ENCODE measurements around the gene IZUMO4.

IZUMO4 gene

DNA sequence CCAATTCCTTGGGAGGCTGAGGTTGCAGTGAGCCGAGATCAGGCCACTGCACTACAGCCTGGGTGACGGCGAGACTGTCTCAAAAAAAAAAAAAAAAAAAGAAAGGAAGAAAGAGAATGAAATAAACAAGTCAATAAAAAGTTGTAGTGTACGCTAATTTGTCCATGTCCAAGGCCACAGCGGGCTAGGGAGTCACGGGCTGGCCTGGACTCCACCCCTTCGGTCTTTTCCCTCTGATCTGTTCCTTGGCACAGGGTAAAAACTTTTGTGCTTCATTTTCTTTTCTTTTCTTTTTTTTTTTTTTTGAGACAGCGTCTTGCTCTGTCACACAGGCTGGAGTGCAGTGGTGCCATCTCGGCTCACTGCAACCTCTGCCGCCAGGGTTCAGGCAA is 26.3 kb upstream of the IZUMO4 start:
- TF ChIP-seq, protein P1, sequence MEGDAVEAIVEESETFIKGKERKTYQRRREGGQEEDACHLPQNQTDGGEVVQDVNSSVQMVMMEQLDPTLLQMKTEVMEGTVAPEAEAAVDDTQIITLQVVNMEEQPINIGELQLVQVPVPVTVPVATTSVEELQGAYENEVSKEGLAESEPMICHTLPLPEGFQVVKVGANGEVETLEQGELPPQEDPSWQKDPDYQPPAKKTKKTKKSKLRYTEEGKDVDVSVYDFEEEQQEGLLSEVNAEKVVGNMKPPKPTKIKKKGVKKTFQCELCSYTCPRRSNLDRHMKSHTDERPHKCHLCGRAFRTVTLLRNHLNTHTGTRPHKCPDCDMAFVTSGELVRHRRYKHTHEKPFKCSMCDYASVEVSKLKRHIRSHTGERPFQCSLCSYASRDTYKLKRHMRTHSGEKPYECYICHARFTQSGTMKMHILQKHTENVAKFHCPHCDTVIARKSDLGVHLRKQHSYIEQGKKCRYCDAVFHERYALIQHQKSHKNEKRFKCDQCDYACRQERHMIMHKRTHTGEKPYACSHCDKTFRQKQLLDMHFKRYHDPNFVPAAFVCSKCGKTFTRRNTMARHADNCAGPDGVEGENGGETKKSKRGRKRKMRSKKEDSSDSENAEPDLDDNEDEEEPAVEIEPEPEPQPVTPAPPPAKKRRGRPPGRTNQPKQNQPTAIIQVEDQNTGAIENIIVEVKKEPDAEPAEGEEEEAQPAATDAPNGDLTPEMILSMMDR (IDR thresholded peaks at IDR 0.05; ENCODE audit: borderline replicate concordance, extremely low read depth, low read length, poor library complexity, severe bottlenecking): no peak
- TF ChIP-seq EZH2 (IDR thresholded peaks at IDR 0.05; ENCODE audit: borderline replicate concordance, low read depth, low read length, severe bottlenecking): no peak
- H3K79me2 ChIP-seq (ENCODE audit: insufficient read depth, low read length): peaks cover 28% of the 10 kb centered on the region
- H4K20me1 ChIP-seq (ENCODE audit: insufficient read depth, low read length): peaks cover 25% of the 10 kb centered on the region
- no peaks in the 10 kb centered on the region for H3K9me3 ChIP-seq (ENCODE audit: insufficient read depth, low read length, severe bottlenecking)
- peaks cover 50% of the 10 kb centered on the region for H3K36me3 ChIP-seq (ENCODE audit: insufficient read depth, low read length)
- no peak overlapping the region for H3K4me2 ChIP-seq (ENCODE audit: insufficient read depth, low read length)
- ATAC-seq (ENCODE audit: insufficient read depth, low read depth): no peak
- H3K9ac ChIP-seq (ENCODE audit: low read depth, low read length): no peak overlapping the region
- no peaks in the 10 kb centered on the region for H3K27me3 ChIP-seq (ENCODE audit: insufficient read depth, low read length, poor library complexity)
- H2AFZ ChIP-seq (ENCODE audit: low read depth, low read length): no peak overlapping the region
- H3K4me3 ChIP-seq (ENCODE audit: low read depth in 1 of 2, low read length in 2 of 2): no peak overlapping the region
- no peak for DNase-seq
- no peaks in the 10 kb centered on the region for H3K4me1 ChIP-seq (ENCODE audit: insufficient read depth, low read length)
- H3K27ac ChIP-seq (ENCODE audit: low read length): 0 out of 2 replicates have a peak overlapping the region, but pooled peaks have one; percentile 36

DNA sequence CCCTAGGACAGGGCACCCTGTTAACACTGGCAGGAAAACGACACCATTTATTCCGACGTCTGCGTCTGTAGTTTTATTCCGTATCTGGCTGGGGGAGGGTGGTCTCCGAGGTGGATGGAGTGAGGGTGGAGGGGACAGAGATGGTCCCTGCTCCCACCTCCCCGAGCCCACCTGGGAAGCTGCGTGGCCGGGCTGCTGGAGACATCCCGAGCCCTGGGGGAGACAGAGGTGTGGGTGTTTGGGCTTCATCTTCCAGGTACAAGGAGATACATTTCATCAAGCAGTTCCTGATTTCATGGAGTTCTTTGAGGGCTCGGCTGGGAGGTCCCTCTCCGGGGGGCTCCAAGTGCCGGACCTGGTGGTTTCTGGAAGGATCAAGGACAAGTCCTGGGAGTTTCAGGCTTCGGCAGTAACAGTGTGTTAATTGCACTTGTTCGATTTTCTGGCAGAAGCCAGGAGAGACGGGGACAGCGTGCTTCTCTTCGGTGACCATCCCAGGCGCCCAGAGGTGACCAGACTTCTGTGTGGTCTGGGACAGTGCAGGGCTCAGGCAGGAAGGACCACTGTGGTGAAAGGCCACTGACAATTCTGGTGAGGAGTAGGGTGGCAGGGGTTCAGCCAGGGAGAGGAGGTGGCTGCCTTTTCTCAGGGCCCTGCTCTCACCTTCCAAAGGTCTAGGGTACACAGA is 25.6 kb upstream of the IZUMO4 start:
- no peak for TF ChIP-seq EZH2 (IDR thresholded peaks at IDR 0.05; ENCODE audit: borderline replicate concordance, low read depth, low read length, severe bottlenecking)
- TF ChIP-seq, protein P1 (IDR thresholded peaks at IDR 0.05; ENCODE audit: borderline replicate concordance, extremely low read depth, low read length, poor library complexity, severe bottlenecking): no peak
- no peak overlapping the region for H3K4me2 ChIP-seq (ENCODE audit: insufficient read depth, low read length)
- H4K20me1 ChIP-seq (ENCODE audit: insufficient read depth, low read length): peaks cover 29% of the 10 kb centered on the region
- 0 out of 2 replicates have a peak overlapping the region, but pooled peaks have one; percentile 39 for H3K27ac ChIP-seq (ENCODE audit: low read length)
- H3K36me3 ChIP-seq (ENCODE audit: insufficient read depth, low read length): peaks cover 56% of the 10 kb centered on the region
- peaks cover 35% of the 10 kb centered on the region for H3K79me2 ChIP-seq (ENCODE audit: insufficient read depth, low read length)
- no peak overlapping the region for H3K9ac ChIP-seq (ENCODE audit: low read depth, low read length)
- ATAC-seq (ENCODE audit: insufficient read depth, low read depth) (no peak), DNase-seq (no peak)
- no peak overlapping the region for H3K4me3 ChIP-seq (ENCODE audit: low read depth in 1 of 2, low read length in 2 of 2)
- no peak overlapping the region for H2AFZ ChIP-seq (ENCODE audit: low read depth, low read length)
- no peaks in the 10 kb centered on the region for H3K27me3 ChIP-seq (ENCODE audit: insufficient read depth, low read length, poor library complexity)
- no peaks in the 10 kb centered on the region for H3K9me3 ChIP-seq (ENCODE audit: insufficient read depth, low read length, severe bottlenecking)
- H3K4me1 ChIP-seq (ENCODE audit: insufficient read depth, low read length): no peaks in the 10 kb centered on the region

DNA sequence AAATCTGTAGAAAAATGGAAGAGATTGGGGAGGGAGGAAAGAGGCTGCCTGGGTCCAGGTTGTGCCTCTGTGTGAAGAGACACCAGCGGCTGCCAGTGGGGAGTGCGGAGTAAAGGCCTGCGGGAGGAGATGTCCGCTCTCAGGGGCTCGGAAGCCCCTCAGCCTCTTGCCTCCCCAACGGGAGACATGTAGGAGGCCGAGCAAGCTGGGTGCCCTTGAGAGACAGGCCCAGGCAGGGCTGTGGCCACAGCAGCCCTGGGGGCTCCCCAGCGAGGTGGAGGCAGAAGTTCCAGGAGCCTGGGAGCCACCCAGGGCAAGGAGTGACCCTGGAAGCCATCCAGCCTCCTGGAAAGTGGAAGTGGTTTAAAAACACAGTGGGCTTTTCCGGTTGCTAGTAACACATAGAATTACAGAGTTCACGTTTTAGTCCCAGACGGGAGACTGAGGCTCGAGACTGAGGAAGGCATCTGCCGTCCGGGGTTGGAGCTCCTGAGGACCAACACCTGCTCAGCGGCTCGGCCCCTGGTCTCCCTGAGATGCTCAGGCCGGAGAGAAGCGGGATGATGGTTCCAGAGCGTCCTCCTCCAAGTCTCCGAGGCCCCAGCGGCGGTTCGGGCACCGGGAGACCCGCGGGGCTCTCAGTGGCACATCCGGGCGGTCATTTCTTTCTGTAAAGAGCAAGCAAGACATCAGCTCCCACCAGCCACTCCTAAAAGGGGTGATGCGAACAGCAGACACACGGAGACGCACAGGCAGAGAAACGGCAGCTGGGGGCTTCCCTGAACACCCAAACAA is 23.8 kb upstream of the IZUMO4 start:
- H3K4me2 ChIP-seq (ENCODE audit: insufficient read depth, low read length): no peak overlapping the region
- ATAC-seq (ENCODE audit: insufficient read depth, low read depth): no peak
- H2AFZ ChIP-seq (ENCODE audit: low read depth, low read length): no peak overlapping the region

More for the DNA sequence above, 23.8 kb upstream of the IZUMO4 start:
- Histone ChIP-seq H3K4me3 (ENCODE audit: low read depth in 1 of 2, low read length in 2 of 2) (no peak overlapping the region), H3K27ac (ENCODE audit: low read length) (no peak overlapping the region), H3K9me3 (ENCODE audit: insufficient read depth, low read length, severe bottlenecking) (no peaks in the 10 kb centered on the region), H3K36me3 (ENCODE audit: insufficient read depth, low read length) (peaks cover 75% of the 10 kb centered on the region), H3K4me1 (ENCODE audit: insufficient read depth, low read length) (peaks cover 6% of the 10 kb centered on the region; the same call in 1 of the 2 replicates), H3K79me2 (ENCODE audit: insufficient read depth, low read length) (peaks cover 53% of the 10 kb centered on the region), H3K9ac (ENCODE audit: low read depth, low read length) (no peak overlapping the region), H3K27me3 (ENCODE audit: insufficient read depth, low read length, poor library complexity) (no peaks in the 10 kb centered on the region), H4K20me1 (ENCODE audit: insufficient read depth, low read length) (peaks cover 46% of the 10 kb centered on the region)
- TF ChIP-seq, protein P1 (IDR thresholded peaks at IDR 0.05; ENCODE audit: borderline replicate concordance, extremely low read depth, low read length, poor library complexity, severe bottlenecking): no peak
- no peak for TF ChIP-seq EZH2 (IDR thresholded peaks at IDR 0.05; ENCODE audit: borderline replicate concordance, low read depth, low read length, severe bottlenecking)
- no peak for DNase-seq
